Stomach (tissue), 4 donors: ENCODE measurements around the gene P4HTM.

ENCODE experiments used
- POLR2AphosphoS5 ChIP-seq, 3 donors: sonication (generic); formaldehyde crosslinking; IDR thresholded peaks; one replicate each; pipeline ENCODE4 v1.6.1; 2016; ENCODE audit warnings: antibody characterized with exemption in 3 of 3
- TF ChIP-seq, protein P1 (sequence below), 7 experiments: fragments of 450-650 bp in 4 of 7; fragments of 200-600 bp in 3 of 7; sonication (generic) in 3 of 7; IDR thresholded peaks; one replicate each; pipeline ENCODE4 v1.5.1; 2016 to 2019; ENCODE audit warnings: antibody characterized with exemption in 7 of 7, control low read depth in 2 of 7, mild to moderate bottlenecking in 1 of 7

DNA sequence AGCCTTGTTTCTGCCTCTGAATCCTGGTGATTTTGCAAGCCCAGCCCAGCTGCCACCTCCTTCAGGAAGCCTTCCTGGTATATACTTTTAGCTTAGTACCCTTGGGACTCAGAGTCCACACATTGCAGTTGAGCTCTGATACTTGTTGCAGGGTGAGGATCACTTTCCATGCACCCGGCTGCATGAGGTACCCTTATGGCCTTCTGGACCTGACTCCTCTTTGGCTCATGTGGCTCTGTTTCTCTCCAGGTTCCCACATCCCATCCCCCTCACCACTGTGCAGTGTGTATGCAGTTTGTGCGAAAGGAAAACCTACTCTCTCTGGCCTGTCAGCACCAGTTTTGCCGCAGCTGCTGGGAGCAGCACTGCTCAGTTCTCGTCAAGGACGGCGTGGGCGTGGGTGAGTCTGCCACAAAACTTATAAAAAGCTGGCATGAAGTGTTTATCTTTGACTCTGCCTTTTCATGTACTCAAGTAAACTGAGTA, 23.1 kb upstream of the P4HTM start:
- TF ChIP-seq, protein P1, sequence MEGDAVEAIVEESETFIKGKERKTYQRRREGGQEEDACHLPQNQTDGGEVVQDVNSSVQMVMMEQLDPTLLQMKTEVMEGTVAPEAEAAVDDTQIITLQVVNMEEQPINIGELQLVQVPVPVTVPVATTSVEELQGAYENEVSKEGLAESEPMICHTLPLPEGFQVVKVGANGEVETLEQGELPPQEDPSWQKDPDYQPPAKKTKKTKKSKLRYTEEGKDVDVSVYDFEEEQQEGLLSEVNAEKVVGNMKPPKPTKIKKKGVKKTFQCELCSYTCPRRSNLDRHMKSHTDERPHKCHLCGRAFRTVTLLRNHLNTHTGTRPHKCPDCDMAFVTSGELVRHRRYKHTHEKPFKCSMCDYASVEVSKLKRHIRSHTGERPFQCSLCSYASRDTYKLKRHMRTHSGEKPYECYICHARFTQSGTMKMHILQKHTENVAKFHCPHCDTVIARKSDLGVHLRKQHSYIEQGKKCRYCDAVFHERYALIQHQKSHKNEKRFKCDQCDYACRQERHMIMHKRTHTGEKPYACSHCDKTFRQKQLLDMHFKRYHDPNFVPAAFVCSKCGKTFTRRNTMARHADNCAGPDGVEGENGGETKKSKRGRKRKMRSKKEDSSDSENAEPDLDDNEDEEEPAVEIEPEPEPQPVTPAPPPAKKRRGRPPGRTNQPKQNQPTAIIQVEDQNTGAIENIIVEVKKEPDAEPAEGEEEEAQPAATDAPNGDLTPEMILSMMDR (IDR thresholded peaks at IDR 0.05), result no peak
- no peak for TF ChIP-seq POLR2AphosphoS5 (IDR thresholded peaks at IDR 0.05)
